ENCODE measurements around the gene ZBTB7B. TPM values are rescaled to one million over a fixed set of nuclear protein-coding genes. Genes with fewer than 3 reads are reported as not detected.

ZBTB7B gene
- total and polyA plus RNA-seq, 9 of the 15 experiments (the other 6 are each of a cell fraction or from before 2014, with no cell fraction given): 0.04 to 46.5 (median 15.2) TPM

- TF ChIP-seq SMAD4 (CRISPR knock-in tag; conservative IDR thresholded peaks at IDR 0.05) (peak; percentile 98), NR1H2 (CRISPR knock-in tag; IDR thresholded peaks at IDR 0.05) (no peak), REST (IDR thresholded peaks at IDR 0.05; ENCODE audit: borderline replicate concordance) (peak; percentile 85), REST (CRISPR knock-in tag; IDR thresholded peaks at IDR 0.05; ENCODE audit: low read depth) (no peak; the same call in 1 of the 2 replicates), MEF2D (tag; conservative IDR thresholded peaks at IDR 0.05; ENCODE audit: low read depth) (peak; percentile 54; the same call in 1 of the 2 replicates), IRF9 (tag; IDR thresholded peaks at IDR 0.05) (peak; percentile 27; the same call in 1 of the 2 replicates), DNMT1 (IDR thresholded peaks at IDR 0.05) (no peak), ZNF324 (CRISPR knock-in tag; IDR thresholded peaks at IDR 0.05) (no peak), RBM22 (IDR thresholded peaks at IDR 0.05; ENCODE audit: low read depth, low read length, poor library complexity, severe bottlenecking) (peak; percentile 82), ZNF561 (CRISPR knock-in tag; conservative IDR thresholded peaks at IDR 0.05) (peak; percentile 22; the same call in 1 of the 2 replicates), XRCC4 (IDR thresholded peaks at IDR 0.05; ENCODE audit: extremely low read depth, insufficient read depth, insufficient read length) (no peak), MCM3 (IDR thresholded peaks at IDR 0.05) (no peak), NR2C1 (IDR thresholded peaks at IDR 0.05) (peak; percentile 75), NR2C1 (tag; IDR thresholded peaks at IDR 0.05) (peak; percentile 69), NCOA6 (IDR thresholded peaks at IDR 0.05) (peak; percentile 65; the same call in 1 of the 2 replicates), NBN (IDR thresholded peaks at IDR 0.05; ENCODE audit: low read depth) (peak; percentile 97), ARID3B (CRISPR knock-in tag; IDR thresholded peaks at IDR 0.05; ENCODE audit: borderline replicate concordance) (no peak), HES1 (IDR thresholded peaks at IDR 0.05; ENCODE audit: low read depth) (peak; percentile 70)
These were observed 1.7 kb upstream of the ZBTB7B start (continued) for GRCh38 chr1:155000726-155001424.

All from K562 (cell line).